ENCODE data around the gene ACSL6.

DNA sequence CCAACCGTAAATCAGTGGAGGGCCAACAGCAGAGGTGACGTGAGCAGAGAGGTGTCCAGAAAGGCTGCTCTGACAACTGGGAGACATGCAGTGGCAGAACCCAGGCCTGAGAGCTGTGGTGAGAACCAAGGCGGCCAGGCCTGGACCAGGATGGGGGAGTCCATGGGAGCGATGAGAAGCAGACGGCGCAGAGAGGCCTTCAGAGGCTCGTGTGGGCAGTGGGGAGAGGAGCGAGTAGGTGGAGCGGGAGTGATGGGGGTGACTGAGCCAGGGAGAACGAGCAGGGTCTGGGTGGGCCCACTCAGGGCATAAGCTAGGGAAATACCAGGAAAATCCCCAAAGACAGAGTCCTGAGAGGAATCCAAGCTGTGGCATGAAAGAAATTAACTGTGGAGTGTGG lies 41.1 kb upstream of the ACSL6 start:
- TF ChIP-seq CTCF (IDR thresholded peaks at IDR 0.05) (no peak), POLR2A (IDR thresholded peaks at IDR 0.05) (no peak)
